ENCODE results near the gene SLC24A3.
"Not testable (repeated sequence)": the region's sequence is repeated elsewhere in the genome, so short reads cannot be mapped to it uniquely, and the experiment has no call there.

SLC24A3 gene

GRCh38 chr20:19730706-19731105 is 518.3 kb downstream of the SLC24A3 start:
- DNase-seq = no peak

GRCh38 chr20:19734811-19735210 is 522.4 kb downstream of the SLC24A3 start:
- no peak for DNase-seq

GRCh38 chr20:19735446-19735845 is 523.0 kb downstream of the SLC24A3 start:
- DNase-seq = no peak

- no peak for DNase-seq
These were observed 524.6 kb downstream of the SLC24A3 start for GRCh38 chr20:19737025-19737424.

- no peak for DNase-seq
These were observed 526.5 kb downstream of the SLC24A3 start for GRCh38 chr20:19738951-19739350.

GRCh38 chr20:19739351-19739750 is 526.9 kb downstream of the SLC24A3 start:
- no peak for DNase-seq

- no peak for DNase-seq
These were observed 528.1 kb downstream of the SLC24A3 start for GRCh38 chr20:19740512-19740911.

- no peak for DNase-seq
These were observed 529.5 kb downstream of the SLC24A3 start for GRCh38 chr20:19741924-19742323.

- DNase-seq = no peak
These were observed 530.7 kb downstream of the SLC24A3 start for GRCh38 chr20:19742974-19743639.

GRCh38 chr20:19743640-19743995 is 531.2 kb downstream of the SLC24A3 start:
- DNase-seq = no peak

- no peak for DNase-seq
These were observed 532.7 kb downstream of the SLC24A3 start for GRCh38 chr20:19745106-19745505.

- DNase-seq = no peak
These were observed 533.1 kb downstream of the SLC24A3 start for GRCh38 chr20:19745584-19745983.

GRCh38 chr20:19746396-19746795 is 534.0 kb downstream of the SLC24A3 start:
- DNase-seq = no peak

- no peak for DNase-seq
These were observed 535.5 kb downstream of the SLC24A3 start for GRCh38 chr20:19747903-19748302.

- no peak for DNase-seq
These were observed 536.2 kb downstream of the SLC24A3 start for GRCh38 chr20:19748681-19749080.

GRCh38 chr20:19749618-19750071 is 537.2 kb downstream of the SLC24A3 start:
- no peak for DNase-seq

GRCh38 chr20:19750101-19750606 is 537.7 kb downstream of the SLC24A3 start:
- no peak for DNase-seq

- no peak for DNase-seq
These were observed 538.6 kb downstream of the SLC24A3 start for GRCh38 chr20:19750907-19751636.

- not testable (repeated sequence) for DNase-seq
These were observed 541.8 kb downstream of the SLC24A3 start for GRCh38 chr20:19754201-19754600.

GRCh38 chr20:19756761-19757486 is 544.5 kb downstream of the SLC24A3 start:
- DNase-seq = no peak

- no peak for DNase-seq
These were observed 545.2 kb downstream of the SLC24A3 start for GRCh38 chr20:19757487-19758132.

- no peak for DNase-seq
These were observed 545.7 kb downstream of the SLC24A3 start, which contains the start of gene RIN2 for GRCh38 chr20:19758133-19758500. TSS of gene RIN2 (plus strand) at chr20:19758258. CDS start at chr20:19889602, 131,344 bp downstream.

Data from activated naive CD4-positive, alpha-beta T cell treated with Interleukin-2 at 50 U/mL for 16 hours (primary cell).